Peyer's patch (tissue), 4 donors: Measurements from ENCODE around the gene MTA3. TPM values are rescaled to one million over a fixed set of nuclear protein-coding genes. Genes with fewer than 3 reads are reported as not detected.

ENCODE experiments used
- DNase-seq, 3 donors: peaks; one replicate each; pipeline ENCODE4 v3.0.0-alpha.2; 2017 to 2019
- H3K27ac ChIP-seq, 4 donors: fragments of 200-600 bp; sonication (generic); one replicate each; pipeline ENCODE4 v1.5.1; 2016 to 2019
- H3K27me3 ChIP-seq, 2 donors: fragments of 200-600 bp; sonication (generic); one replicate each; pipeline ENCODE4 v1.5.1; 2019
- H3K36me3 ChIP-seq, 3 donors: fragments of 200-600 bp; sonication (generic); one replicate each; pipeline ENCODE4 v1.5.1; 2016 to 2019
- H3K4me1 ChIP-seq, 4 donors: fragments of 200-600 bp; sonication (generic); one replicate each; pipeline ENCODE4 v1.5.1; 2016 to 2019
- H3K4me3 ChIP-seq, 4 donors: fragments of 200-600 bp; sonication (generic); 1 replicate in 3 of 4; 2 replicates in 1 of 4; pipeline ENCODE4 v1.5.1; 2016 to 2019; ENCODE audit warnings: mild to moderate bottlenecking in 1 of 4
- H3K9me3 ChIP-seq, 4 donors: fragments of 200-600 bp; sonication (generic); one replicate each; pipeline ENCODE4 v1.5.1; 2016 to 2019; ENCODE audit warnings: mild to moderate bottlenecking in 1 of 4
- POLR2A ChIP-seq, 2 donors: fragments of 450-650 bp; IDR thresholded peaks; one replicate each; pipeline ENCODE4 v1.5.1; 2017; ENCODE audit warnings: antibody characterized with exemption in 2 of 2, mild to moderate bottlenecking in 2 of 2, moderate library complexity in 2 of 2
- total RNA-seq, 4 donors: library from RNA; depleted of rRNA; stranded (reverse); fragments of >200 nt; gene quantifications; one replicate each; pipeline ENCODE4 v1.1.0, GENCODE V29; 2016
- TF ChIP-seq, protein P1 (sequence below), 6 experiments: fragments of 450-650 bp in 4 of 6; fragments of 200-600 bp in 2 of 6; sonication (generic) in 1 of 6; IDR thresholded peaks; one replicate each; pipeline ENCODE4 v1.5.1; 2017 to 2019; ENCODE audit warnings: antibody characterized with exemption in 6 of 6, mild to moderate bottlenecking in 3 of 6, moderate library complexity in 1 of 6

The MTA3 gene
- total RNA-seq, 4 donors from 2014 or later: 20.0 to 87.5 (median 34.2) TPM

DNA sequence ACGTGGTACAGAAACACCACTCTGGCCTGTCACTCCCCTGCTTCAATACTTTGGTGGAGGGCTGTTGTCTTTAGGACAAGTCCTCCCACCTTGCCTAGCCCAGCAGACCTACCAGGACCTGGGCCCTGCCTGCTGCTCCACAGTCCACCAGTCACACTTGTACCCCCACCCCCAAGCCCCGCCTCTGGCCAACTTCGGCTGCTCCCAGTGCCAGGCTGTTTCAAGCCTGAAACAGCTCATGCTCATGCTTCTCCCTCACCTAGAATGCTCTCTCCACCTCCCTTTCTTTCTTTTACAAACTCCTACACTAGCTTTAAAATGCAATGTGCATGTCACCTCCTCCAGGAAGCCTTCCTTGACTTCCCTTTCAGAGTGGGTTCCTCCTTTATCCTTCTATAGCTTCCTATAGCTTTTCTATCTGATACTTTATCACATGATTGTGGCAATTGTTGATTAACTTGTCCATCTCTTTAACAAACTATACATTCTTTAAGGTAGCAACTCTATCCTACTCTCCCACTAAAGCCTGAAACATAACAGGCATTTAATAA lies 200.3 kb downstream of the MTA3 start:
- H3K27ac ChIP-seq: no peak overlapping the region
- DNase-seq: no peak
- no peaks in the 10 kb centered on the region for H3K36me3 ChIP-seq
- no peaks in the 10 kb centered on the region for H3K9me3 ChIP-seq
- H3K27me3 ChIP-seq: no peaks in the 10 kb centered on the region
- TF ChIP-seq, protein P1, sequence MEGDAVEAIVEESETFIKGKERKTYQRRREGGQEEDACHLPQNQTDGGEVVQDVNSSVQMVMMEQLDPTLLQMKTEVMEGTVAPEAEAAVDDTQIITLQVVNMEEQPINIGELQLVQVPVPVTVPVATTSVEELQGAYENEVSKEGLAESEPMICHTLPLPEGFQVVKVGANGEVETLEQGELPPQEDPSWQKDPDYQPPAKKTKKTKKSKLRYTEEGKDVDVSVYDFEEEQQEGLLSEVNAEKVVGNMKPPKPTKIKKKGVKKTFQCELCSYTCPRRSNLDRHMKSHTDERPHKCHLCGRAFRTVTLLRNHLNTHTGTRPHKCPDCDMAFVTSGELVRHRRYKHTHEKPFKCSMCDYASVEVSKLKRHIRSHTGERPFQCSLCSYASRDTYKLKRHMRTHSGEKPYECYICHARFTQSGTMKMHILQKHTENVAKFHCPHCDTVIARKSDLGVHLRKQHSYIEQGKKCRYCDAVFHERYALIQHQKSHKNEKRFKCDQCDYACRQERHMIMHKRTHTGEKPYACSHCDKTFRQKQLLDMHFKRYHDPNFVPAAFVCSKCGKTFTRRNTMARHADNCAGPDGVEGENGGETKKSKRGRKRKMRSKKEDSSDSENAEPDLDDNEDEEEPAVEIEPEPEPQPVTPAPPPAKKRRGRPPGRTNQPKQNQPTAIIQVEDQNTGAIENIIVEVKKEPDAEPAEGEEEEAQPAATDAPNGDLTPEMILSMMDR (IDR thresholded peaks at IDR 0.05): no peak
- no peak for TF ChIP-seq POLR2A (IDR thresholded peaks at IDR 0.05)
- no peaks in the 10 kb centered on the region for H3K4me1 ChIP-seq
- no peak overlapping the region for H3K4me3 ChIP-seq

- Histone ChIP-seq H3K4me3 (no peak overlapping the region), H3K27me3 (no peaks in the 10 kb centered on the region), H3K27ac (no peak overlapping the region), H3K36me3 (no peaks in the 10 kb centered on the region), H3K4me1 (no peaks in the 10 kb centered on the region), H3K9me3 (no peaks in the 10 kb centered on the region)
- TF ChIP-seq POLR2A (IDR thresholded peaks at IDR 0.05): no peak
- TF ChIP-seq, protein P1 (IDR thresholded peaks at IDR 0.05): no peak
- DNase-seq: peak in 1 of 3 donors; percentile 29
Measured at GRCh38 chr2:42769583-42770287, 201.3 kb downstream of the MTA3 start.

DNA sequence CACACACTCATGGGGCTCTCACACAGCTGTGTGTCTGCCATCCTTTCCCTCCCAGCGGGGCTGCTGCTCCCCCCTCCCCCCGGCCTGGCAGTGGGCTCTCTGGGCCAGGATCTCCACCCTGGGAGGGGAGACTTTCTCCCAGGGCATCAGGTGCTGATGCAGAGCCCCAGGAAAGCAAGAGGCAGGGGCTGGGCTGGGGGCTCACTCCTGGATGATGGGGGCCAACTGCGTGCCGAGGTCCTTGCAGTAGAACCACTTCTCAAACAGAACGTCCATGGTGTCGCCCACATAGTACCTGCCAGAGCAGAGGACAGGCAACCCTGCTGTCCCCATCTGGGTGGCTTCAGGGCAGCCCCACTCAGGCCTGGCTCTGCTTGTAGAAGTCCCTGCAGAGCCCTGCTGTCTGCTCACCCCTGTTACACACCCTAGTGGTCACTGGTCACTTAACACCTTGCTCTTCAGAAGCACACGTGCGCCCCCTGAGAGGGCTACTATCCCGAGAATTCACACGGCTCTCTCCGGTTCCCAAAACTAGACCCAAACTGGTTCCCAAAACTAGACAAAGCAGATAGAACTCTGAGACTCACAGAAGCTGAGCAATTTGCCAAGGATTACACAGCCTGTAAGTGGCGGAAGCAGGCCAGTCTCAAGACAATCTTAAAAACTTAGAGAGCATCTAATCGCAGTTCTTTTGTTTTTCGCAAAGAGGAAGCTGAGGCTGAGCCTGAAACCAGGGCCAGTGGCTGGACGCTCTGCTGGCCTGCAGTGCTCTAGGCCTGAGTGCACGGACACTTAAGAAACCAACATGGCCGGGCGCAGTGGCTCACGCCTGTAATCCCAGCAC lies 202.1 kb downstream of the MTA3 start:
- no peaks in the 10 kb centered on the region for H3K27me3 ChIP-seq
- peak in 1 of 3 donors; percentile 57 for DNase-seq

DNA sequence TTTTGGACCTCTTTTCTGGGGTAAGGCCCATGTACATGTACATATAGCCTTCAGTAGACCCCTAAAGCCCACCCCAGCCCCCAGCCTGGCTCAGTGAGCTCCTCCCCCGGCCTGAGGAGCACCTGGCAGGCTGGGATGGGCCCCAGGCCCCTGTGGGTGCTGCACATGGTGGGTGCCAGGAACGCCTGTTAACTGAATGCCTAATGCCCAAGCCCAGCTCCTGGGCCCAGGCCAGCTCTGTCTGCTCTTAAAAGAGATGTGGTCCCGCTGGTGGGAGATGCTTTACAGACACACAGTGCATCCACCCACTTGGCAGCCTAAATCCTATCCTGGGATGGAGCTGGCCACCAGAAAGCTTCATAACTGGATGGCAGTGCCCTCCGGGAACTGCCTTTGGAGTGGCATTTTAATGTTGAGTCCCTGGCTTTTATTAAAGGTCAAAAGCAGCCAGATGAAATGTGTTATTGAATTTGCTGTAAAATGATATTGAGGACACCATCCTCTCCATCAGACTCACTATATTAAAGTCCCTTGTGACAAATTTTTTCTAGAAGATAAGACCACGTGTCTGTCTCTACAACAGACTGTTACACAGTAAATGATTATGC lies 203.2 kb downstream of the MTA3 start:
- Histone ChIP-seq H3K27me3 (no peaks in the 10 kb centered on the region), H3K36me3 (no peaks in the 10 kb centered on the region), H3K27ac (no peak overlapping the region), H3K9me3 (no peaks in the 10 kb centered on the region), H3K4me3 (no peak overlapping the region), H3K4me1 (no peaks in the 10 kb centered on the region)
- peak in 1 of 3 donors; percentile 41 for DNase-seq
- no peak for TF ChIP-seq POLR2A (IDR thresholded peaks at IDR 0.05)
- TF ChIP-seq, protein P1 (IDR thresholded peaks at IDR 0.05): no peak

More for the DNA sequence above, 202.1 kb downstream of the MTA3 start:
- H3K4me3 ChIP-seq: no peak overlapping the region
- TF ChIP-seq, protein P1 (IDR thresholded peaks at IDR 0.05): peak in 4 of 6 experiments; percentile 14 to 28 (median 22)
- no peak for TF ChIP-seq POLR2A (IDR thresholded peaks at IDR 0.05)
- no peaks in the 10 kb centered on the region for H3K9me3 ChIP-seq
- no peaks in the 10 kb centered on the region for H3K4me1 ChIP-seq
- H3K36me3 ChIP-seq: no peaks in the 10 kb centered on the region
- no peak overlapping the region for H3K27ac ChIP-seq

DNA sequence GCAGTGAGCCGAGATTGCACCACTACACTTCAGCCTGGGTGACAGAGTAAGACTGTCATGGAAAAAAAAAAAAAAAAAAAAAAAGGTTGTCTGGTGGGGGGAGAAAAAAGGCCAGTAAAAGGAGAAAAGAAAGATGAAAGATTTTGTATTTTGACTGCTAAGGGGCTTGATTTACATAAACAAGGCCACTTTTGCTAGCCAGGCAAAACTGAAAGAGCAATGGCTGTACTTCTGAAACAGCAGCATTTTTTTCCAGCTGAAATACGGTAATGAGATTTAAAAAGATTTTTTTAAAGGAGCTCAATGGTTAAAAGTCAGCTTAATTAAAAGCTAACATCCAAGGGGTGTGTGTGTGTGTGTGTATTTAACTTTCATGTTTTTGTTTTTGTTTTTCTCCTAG lies 206.8 kb downstream of the MTA3 start:
- Histone ChIP-seq H3K9me3 (no peaks in the 10 kb centered on the region), H3K27me3 (no peaks in the 10 kb centered on the region), H3K4me3 (no peak overlapping the region), H3K27ac (no peak overlapping the region), H3K36me3 (no peaks in the 10 kb centered on the region), H3K4me1 (no peaks in the 10 kb centered on the region)
- peak in 1 of 3 donors; percentile 15 for DNase-seq
- TF ChIP-seq, protein P1 (IDR thresholded peaks at IDR 0.05): no peak
- TF ChIP-seq POLR2A (IDR thresholded peaks at IDR 0.05): no peak
